Immature natural killer cell (primary cell): ENCODE results near the gene MLPH. TPM values are rescaled to one million over a fixed set of nuclear protein-coding genes. Genes with fewer than 3 reads are reported as not detected.
A peak's percentile ranks its signal among the peaks of the same experiment; 100 is the strongest.

Source experiments
- DNase-seq, 3 donors: peaks; one replicate each; pipeline ENCODE4 v3.0.0; 2022; ENCODE audit warnings: mixed read lengths in 1 of 3
- H3K27ac Mint-ChIP-seq, 6 donors: one replicate each; pipeline ENCODE4 v1.8.0; 2020; ENCODE audit warnings: mixed read lengths in 6 of 6, mild to moderate bottlenecking in 5 of 6, inconsistent platforms in 4 of 6, moderate library complexity in 3 of 6
- H3K27me3 Mint-ChIP-seq, 3 donors: one replicate each; pipeline ENCODE4 v1.8.0; 2020 to 2021; ENCODE audit warnings: low read depth in 3 of 3, mild to moderate bottlenecking in 3 of 3, mixed read lengths in 3 of 3, moderate library complexity in 3 of 3, inconsistent platforms in 1 of 3
- H3K36me3 Mint-ChIP-seq, 3 donors: one replicate each; pipeline ENCODE4 v1.8.0; 2020; ENCODE audit warnings: mixed read lengths in 3 of 3, inconsistent platforms in 2 of 3, mild to moderate bottlenecking in 2 of 3
- H3K4me1 Mint-ChIP-seq, 2 donors: one replicate each; pipeline ENCODE4 v1.8.0; 2020; ENCODE audit warnings: inconsistent platforms in 2 of 2, mild to moderate bottlenecking in 2 of 2, mixed read lengths in 2 of 2, moderate library complexity in 1 of 2
- H3K4me3 Mint-ChIP-seq, 5 donors: one replicate each; pipeline ENCODE4 v1.8.0; 2020; ENCODE audit warnings: mild to moderate bottlenecking in 5 of 5, mixed read lengths in 5 of 5, inconsistent platforms in 3 of 5, moderate library complexity in 3 of 5
- H3K9me3 Mint-ChIP-seq, 6 donors: one replicate each; pipeline ENCODE4 v1.8.0; 2020; ENCODE audit warnings: mild to moderate bottlenecking in 6 of 6, mixed read lengths in 6 of 6, inconsistent platforms in 4 of 6, moderate library complexity in 3 of 6
- polyA plus RNA-seq, 3 donors: library from polyadenylated mRNA; unstranded; fragments of 300-500 nt; fragmentation: Illumina TruSeq; gene quantifications; one replicate each; pipeline ENCODE4 v1.2.3, GENCODE V29; 2021

MLPH gene
- polyA plus RNA-seq, 3 donors from 2014 or later, result not detected

- H3K27ac Mint-ChIP-seq, result no peak within 1 kb of the TSS
- H3K27me3 Mint-ChIP-seq, result peaks cover 0 to 6% (median 3%) of the 10 kb centered on the region in 3 donors
- no peak for DNase-seq
- peaks cover 0 to 1% (median 0%) of the 10 kb centered on the region in 6 donors for H3K9me3 Mint-ChIP-seq
- no peaks in the 10 kb centered on the region for H3K4me1 Mint-ChIP-seq
- H3K36me3 Mint-ChIP-seq, result no peaks in the 10 kb centered on the region
- H3K4me3 Mint-ChIP-seq, result no peak within 1 kb of the TSS
Observed at GRCh38 chr2:237566401-237567235, 79.6 kb downstream of the MLPH start, which contains the start of gene PRLH. PRLH (plus strand) TSS chr2:237566574; CDS start chr2:237566574, 0 bp downstream.

GRCh38 chr2:237567276-237568029 is 80.4 kb downstream of the MLPH start:
- no peak for DNase-seq
- Mint-ChIP-seq H3K9me3 (peaks cover 0 to 1% (median 0%) of the 10 kb centered on the region in 6 donors), H3K36me3 (no peaks in the 10 kb centered on the region), H3K27me3 (peaks cover 0 to 6% (median 3%) of the 10 kb centered on the region in 3 donors), H3K4me1 (peaks cover 0 to 2% of the 10 kb centered on the region in 2 donors), H3K27ac (no peak overlapping the region), H3K4me3 (no peak overlapping the region)

GRCh38 chr2:237568121-237568660 is 81.1 kb downstream of the MLPH start:
- H3K27me3 Mint-ChIP-seq, result peaks cover 0 to 6% (median 4%) of the 10 kb centered on the region in 3 donors
- no peak for DNase-seq
- H3K27ac Mint-ChIP-seq, result no peak overlapping the region
- peaks cover 0 to 2% of the 10 kb centered on the region in 2 donors for H3K4me1 Mint-ChIP-seq
- no peaks in the 10 kb centered on the region for H3K36me3 Mint-ChIP-seq
- H3K4me3 Mint-ChIP-seq, result no peak overlapping the region
- H3K9me3 Mint-ChIP-seq, result peaks cover 0 to 1% (median 0%) of the 10 kb centered on the region in 6 donors

- Mint-ChIP-seq H3K27ac (no peak overlapping the region), H3K27me3 (peaks cover 0 to 6% (median 4%) of the 10 kb centered on the region in 3 donors), H3K4me3 (no peak overlapping the region), H3K4me1 (peaks cover 0 to 2% of the 10 kb centered on the region in 2 donors), H3K9me3 (no peaks in the 10 kb centered on the region), H3K36me3 (no peaks in the 10 kb centered on the region)
- DNase-seq, result no peak
Observed at GRCh38 chr2:237569041-237569440, 82.0 kb downstream of the MLPH start.

GRCh38 chr2:237569896-237570295 is 82.8 kb downstream of the MLPH start:
- no peaks in the 10 kb centered on the region for H3K9me3 Mint-ChIP-seq

GRCh38 chr2:237570776-237571335 is 83.8 kb downstream of the MLPH start:
- Mint-ChIP-seq H3K36me3 (no peaks in the 10 kb centered on the region), H3K4me1 (peaks cover 0 to 2% of the 10 kb centered on the region in 2 donors), H3K9me3 (no peaks in the 10 kb centered on the region), H3K27ac (no peak overlapping the region), H3K4me3 (no peak overlapping the region), H3K27me3 (peaks cover 1 to 3% (median 2%) of the 10 kb centered on the region in 3 donors)
- DNase-seq, result no peak

More at GRCh38 chr2:237569896-237570295, 82.8 kb downstream of the MLPH start:
- no peak overlapping the region for H3K27ac Mint-ChIP-seq
- H3K4me3 Mint-ChIP-seq, result no peak overlapping the region
- DNase-seq, result no peak
- no peaks in the 10 kb centered on the region for H3K36me3 Mint-ChIP-seq
- H3K27me3 Mint-ChIP-seq, result peaks cover 1 to 3% (median 2%) of the 10 kb centered on the region in 3 donors
- H3K4me1 Mint-ChIP-seq, result peaks cover 0 to 2% of the 10 kb centered on the region in 2 donors

- Mint-ChIP-seq H3K27me3 (peaks cover 1 to 3% (median 2%) of the 10 kb centered on the region in 3 donors), H3K4me1 (peaks cover 0 to 2% of the 10 kb centered on the region in 2 donors), H3K27ac (no peak overlapping the region), H3K9me3 (no peaks in the 10 kb centered on the region), H3K36me3 (no peaks in the 10 kb centered on the region), H3K4me3 (no peak overlapping the region)
- DNase-seq, result no peak
Observed at GRCh38 chr2:237571551-237571950, 84.5 kb downstream of the MLPH start.

- Mint-ChIP-seq H3K27ac (no peak overlapping the region), H3K4me3 (no peak overlapping the region), H3K36me3 (no peaks in the 10 kb centered on the region), H3K4me1 (peaks cover 0 to 2% of the 10 kb centered on the region in 2 donors), H3K9me3 (no peaks in the 10 kb centered on the region), H3K27me3 (peaks cover 1 to 3% (median 2%) of the 10 kb centered on the region in 3 donors)
- DNase-seq, result peak; percentile 75 to 77 (median 75)
Observed at GRCh38 chr2:237572021-237572741, 85.1 kb downstream of the MLPH start.

GRCh38 chr2:237572742-237573101 is 85.7 kb downstream of the MLPH start:
- DNase-seq, result no peak
- no peaks in the 10 kb centered on the region for H3K36me3 Mint-ChIP-seq
- H3K4me3 Mint-ChIP-seq, result no peak overlapping the region
- no peaks in the 10 kb centered on the region for H3K9me3 Mint-ChIP-seq
- peaks cover 1 to 3% (median 2%) of the 10 kb centered on the region in 3 donors for H3K27me3 Mint-ChIP-seq
- peaks cover 0 to 2% of the 10 kb centered on the region in 2 donors for H3K4me1 Mint-ChIP-seq
- H3K27ac Mint-ChIP-seq, result no peak overlapping the region

GRCh38 chr2:237573721-237574415 is 86.8 kb downstream of the MLPH start:
- no peaks in the 10 kb centered on the region for H3K9me3 Mint-ChIP-seq
- H3K27ac Mint-ChIP-seq, result no peak overlapping the region
- no peak overlapping the region for H3K4me3 Mint-ChIP-seq
- no peak for DNase-seq
- H3K27me3 Mint-ChIP-seq, result peaks cover 0 to 3% (median 1%) of the 10 kb centered on the region in 3 donors
- H3K4me1 Mint-ChIP-seq, result peaks cover 0 to 2% of the 10 kb centered on the region in 2 donors
- no peaks in the 10 kb centered on the region for H3K36me3 Mint-ChIP-seq

GRCh38 chr2:237574467-237574866 is 87.4 kb downstream of the MLPH start:
- H3K9me3 Mint-ChIP-seq, result no peaks in the 10 kb centered on the region
- H3K36me3 Mint-ChIP-seq, result no peaks in the 10 kb centered on the region
- no peak for DNase-seq
- peak overlapping the region in 1 of 5 donors; percentile 1 for H3K4me3 Mint-ChIP-seq
- no peak overlapping the region for H3K27ac Mint-ChIP-seq
- peaks cover 0 to 3% (median 1%) of the 10 kb centered on the region in 3 donors for H3K27me3 Mint-ChIP-seq
- peaks cover 0 to 2% of the 10 kb centered on the region in 2 donors for H3K4me1 Mint-ChIP-seq

- peaks cover 0 to 3% (median 1%) of the 10 kb centered on the region in 3 donors for H3K27me3 Mint-ChIP-seq
- no peaks in the 10 kb centered on the region for H3K9me3 Mint-ChIP-seq
- H3K27ac Mint-ChIP-seq, result no peak overlapping the region
Observed at GRCh38 chr2:237574894-237575868, 88.1 kb downstream of the MLPH start.

More at GRCh38 chr2:237574894-237575868, 88.1 kb downstream of the MLPH start:
- DNase-seq, result no peak
- peaks cover 0 to 2% of the 10 kb centered on the region in 2 donors for H3K4me1 Mint-ChIP-seq
- H3K36me3 Mint-ChIP-seq, result no peaks in the 10 kb centered on the region
- H3K4me3 Mint-ChIP-seq, result no peak overlapping the region
